ENCODE measurements around the gene CHD6.
A peak's percentile ranks its signal among the peaks of the same experiment; 100 is the strongest.

Gene CHD6

GRCh38 chr20:41566896-41567527, 51.2 kb downstream of the CHD6 start:
- Histone ChIP-seq H3K9me3 (ENCODE audit: control insufficient read depth, low read length) (no peaks in the 10 kb centered on the region), H3K23ac (ENCODE audit: low read length in 2 of 2) (no peak overlapping the region), H3K4me1 (ENCODE audit: control insufficient read depth, insufficient read depth, low read depth, low read length) (peaks cover 3% of the 10 kb centered on the region), H2AFZ (ENCODE audit: low read depth, low read length) (no peak overlapping the region), H2BK5ac (ENCODE audit: low read depth, low read length, poor library complexity, severe bottlenecking) (no peak overlapping the region), H3K27me3 (ENCODE audit: control insufficient read depth in 1 of 2, insufficient read depth in 1 of 2, low read length in 2 of 2) (no peaks in the 10 kb centered on the region), H3K9ac (ENCODE audit: low read length) (no peak overlapping the region), H3K4ac (ENCODE audit: low read depth in 1 of 2, low read length in 2 of 2) (no peak overlapping the region), H3K14ac (ENCODE audit: low read length in 2 of 2) (no peak overlapping the region), H2BK15ac (ENCODE audit: low read depth, poor library complexity, severe bottlenecking) (no peak overlapping the region), H3K79me1 (replicated peaks; ENCODE audit: low read length, poor library complexity, severe bottlenecking) (peaks cover 34% of the 10 kb centered on the region), H3K36me3 (ENCODE audit: control insufficient read depth in 1 of 2, insufficient read depth in 2 of 2, low read depth in 1 of 2, low read length in 2 of 2) (peaks cover 4 to 12% of the 10 kb centered on the region in 2 experiments), H3K4me3 (ENCODE audit: insufficient read depth in 1 of 2, low read depth in 1 of 2, low read length in 2 of 2) (no peak overlapping the region), H2AK5ac (ENCODE audit: low read length, severe bottlenecking) (no peak overlapping the region), H4K91ac (ENCODE audit: low read length) (no peak overlapping the region), H3K27ac (ENCODE audit: low read length, poor library complexity, severe bottlenecking) (no peak overlapping the region), H3K18ac (ENCODE audit: low read depth in 1 of 2, low read length in 2 of 2) (no peak overlapping the region), H2BK12ac (ENCODE audit: low read length in 2 of 2) (no peak overlapping the region), H4K8ac (ENCODE audit: low read length) (no peak overlapping the region), H2BK120ac (ENCODE audit: low read depth, low read length) (no peak overlapping the region), H3K4me2 (ENCODE audit: low read length, poor library complexity, severe bottlenecking) (no peak overlapping the region)
- DNase-seq, result no peak
- 100% methylated on average over 3 of the region's 3 CpGs for WGBS

DNA sequence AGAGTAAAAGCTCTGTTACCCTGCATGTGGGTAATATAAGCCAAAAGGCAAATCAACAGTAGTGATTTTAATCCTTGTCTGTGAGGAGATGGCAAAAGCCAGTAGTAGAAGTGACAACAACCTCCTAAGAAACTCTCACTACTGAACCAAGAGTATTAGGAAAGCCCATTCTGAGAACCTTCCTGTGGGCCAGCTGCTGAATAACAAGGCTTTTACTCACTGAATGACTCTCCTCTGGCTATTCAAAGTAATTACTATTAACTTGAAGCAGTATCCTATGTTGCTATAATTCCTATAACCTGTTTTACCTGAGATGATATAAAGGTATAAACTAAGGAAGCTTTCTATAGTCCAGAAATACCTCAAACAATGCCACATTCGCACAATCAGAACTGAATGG, 55.1 kb downstream of the CHD6 start:
- no peak overlapping the region for H2BK5ac ChIP-seq (ENCODE audit: low read depth, low read length, poor library complexity, severe bottlenecking)
- H3K18ac ChIP-seq (ENCODE audit: low read depth in 1 of 2, low read length in 2 of 2), result no peak overlapping the region
- peaks cover 3% of the 10 kb centered on the region for H3K4me1 ChIP-seq (ENCODE audit: control insufficient read depth, insufficient read depth, low read depth, low read length)
- no peak overlapping the region for H2BK15ac ChIP-seq (ENCODE audit: low read depth, poor library complexity, severe bottlenecking)
- H4K8ac ChIP-seq (ENCODE audit: low read length), result no peak overlapping the region
- no peak overlapping the region for H3K9ac ChIP-seq (ENCODE audit: low read length)
- H3K4me3 ChIP-seq (ENCODE audit: insufficient read depth in 1 of 2, low read depth in 1 of 2, low read length in 2 of 2), result no peak overlapping the region
- no peak overlapping the region for H2AFZ ChIP-seq (ENCODE audit: low read depth, low read length)
- peaks cover 4 to 12% of the 10 kb centered on the region in 2 experiments for H3K36me3 ChIP-seq (ENCODE audit: control insufficient read depth in 1 of 2, insufficient read depth in 2 of 2, low read depth in 1 of 2, low read length in 2 of 2)
- H3K79me1 ChIP-seq (replicated peaks; ENCODE audit: low read length, poor library complexity, severe bottlenecking), result peaks cover 43% of the 10 kb centered on the region
- no peak overlapping the region for H3K4me2 ChIP-seq (ENCODE audit: low read length, poor library complexity, severe bottlenecking)
- no peaks in the 10 kb centered on the region for H3K9me3 ChIP-seq (ENCODE audit: control insufficient read depth, low read length)
- H3K4ac ChIP-seq (ENCODE audit: low read depth in 1 of 2, low read length in 2 of 2), result no peak overlapping the region
- no peak overlapping the region for H3K14ac ChIP-seq (ENCODE audit: low read length in 2 of 2)
- no peak for DNase-seq
- no peak overlapping the region for H3K27ac ChIP-seq (ENCODE audit: low read length, poor library complexity, severe bottlenecking)
- WGBS, result 100% methylated on average over 1 of the region's 1 CpG
- H2BK120ac ChIP-seq (ENCODE audit: low read depth, low read length), result no peak overlapping the region
- no peak overlapping the region for H2AK5ac ChIP-seq (ENCODE audit: low read length, severe bottlenecking)
- no peak overlapping the region for H3K23ac ChIP-seq (ENCODE audit: low read length in 2 of 2)
- H3K27me3 ChIP-seq (ENCODE audit: control insufficient read depth in 1 of 2, insufficient read depth in 1 of 2, low read length in 2 of 2), result no peaks in the 10 kb centered on the region
- H2BK12ac ChIP-seq (ENCODE audit: low read length in 2 of 2), result no peak overlapping the region
- no peak overlapping the region for H4K91ac ChIP-seq (ENCODE audit: low read length)

DNA sequence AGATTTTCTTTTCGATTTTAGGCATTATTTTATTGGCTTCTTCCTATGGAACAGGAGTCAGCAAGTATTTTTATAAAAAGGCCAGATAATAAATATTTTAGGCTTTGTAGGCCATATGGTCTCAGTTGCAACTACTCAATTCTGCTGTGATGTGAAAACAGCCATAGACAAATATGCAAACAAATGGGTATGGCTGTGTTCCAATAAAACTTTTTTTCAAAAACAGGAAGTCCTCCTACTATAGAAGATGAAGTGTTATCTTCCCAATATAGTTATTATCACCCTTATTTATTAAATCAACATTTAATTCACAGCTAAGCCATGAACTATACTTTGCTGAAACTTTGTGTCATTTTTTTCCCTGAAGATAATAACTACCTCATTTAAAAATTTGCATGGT, 57.2 kb downstream of the CHD6 start:
- H3K27ac ChIP-seq (ENCODE audit: low read length, poor library complexity, severe bottlenecking), result no peak overlapping the region
- no peak overlapping the region for H2BK5ac ChIP-seq (ENCODE audit: low read depth, low read length, poor library complexity, severe bottlenecking)
- no peak overlapping the region for H3K14ac ChIP-seq (ENCODE audit: low read length in 2 of 2)
- no peaks in the 10 kb centered on the region for H3K9me3 ChIP-seq (ENCODE audit: control insufficient read depth, low read length)
- no peak overlapping the region for H2AFZ ChIP-seq (ENCODE audit: low read depth, low read length)
- peaks cover 33% of the 10 kb centered on the region for H3K79me1 ChIP-seq (replicated peaks; ENCODE audit: low read length, poor library complexity, severe bottlenecking)
- H4K91ac ChIP-seq (ENCODE audit: low read length), result no peak overlapping the region
- H3K4ac ChIP-seq (ENCODE audit: low read depth in 1 of 2, low read length in 2 of 2), result no peak overlapping the region
- no CpG with 5 or more reads among the region's 1 CpG for WGBS
- DNase-seq, result no peak
- no peak overlapping the region for H3K9ac ChIP-seq (ENCODE audit: low read length)
- H3K4me1 ChIP-seq (ENCODE audit: control insufficient read depth, insufficient read depth, low read depth, low read length), result no peaks in the 10 kb centered on the region
- no peak overlapping the region for H2BK12ac ChIP-seq (ENCODE audit: low read length in 2 of 2)
- no peak overlapping the region for H4K8ac ChIP-seq (ENCODE audit: low read length)
- H3K36me3 ChIP-seq (ENCODE audit: control insufficient read depth in 1 of 2, insufficient read depth in 2 of 2, low read depth in 1 of 2, low read length in 2 of 2), result no peaks in the 10 kb centered on the region
- no peak overlapping the region for H3K4me3 ChIP-seq (ENCODE audit: insufficient read depth in 1 of 2, low read depth in 1 of 2, low read length in 2 of 2)
- no peaks in the 10 kb centered on the region for H3K27me3 ChIP-seq (ENCODE audit: control insufficient read depth in 1 of 2, insufficient read depth in 1 of 2, low read length in 2 of 2)
- no peak overlapping the region for H3K23ac ChIP-seq (ENCODE audit: low read length in 2 of 2)
- no peak overlapping the region for H2AK5ac ChIP-seq (ENCODE audit: low read length, severe bottlenecking)
- H3K4me2 ChIP-seq (ENCODE audit: low read length, poor library complexity, severe bottlenecking), result no peak overlapping the region
- no peak overlapping the region for H3K18ac ChIP-seq (ENCODE audit: low read depth in 1 of 2, low read length in 2 of 2)
- no peak overlapping the region for H2BK120ac ChIP-seq (ENCODE audit: low read depth, low read length)
- H2BK15ac ChIP-seq (ENCODE audit: low read depth, poor library complexity, severe bottlenecking), result no peak overlapping the region

- H4K8ac ChIP-seq (ENCODE audit: low read length), result no peak overlapping the region
- no peaks in the 10 kb centered on the region for H3K4me1 ChIP-seq (ENCODE audit: control insufficient read depth, insufficient read depth, low read depth, low read length)
- H2AK5ac ChIP-seq (ENCODE audit: low read length, severe bottlenecking), result no peak overlapping the region
- H3K36me3 ChIP-seq (ENCODE audit: control insufficient read depth in 1 of 2, insufficient read depth in 2 of 2, low read depth in 1 of 2, low read length in 2 of 2), result no peaks in the 10 kb centered on the region
- H2BK120ac ChIP-seq (ENCODE audit: low read depth, low read length), result no peak overlapping the region
- no peak overlapping the region for H4K91ac ChIP-seq (ENCODE audit: low read length)
- no peak overlapping the region for H3K4me2 ChIP-seq (ENCODE audit: low read length, poor library complexity, severe bottlenecking)
- no peak overlapping the region for H3K18ac ChIP-seq (ENCODE audit: low read depth in 1 of 2, low read length in 2 of 2)
- peaks cover 26% of the 10 kb centered on the region for H3K79me1 ChIP-seq (replicated peaks; ENCODE audit: low read length, poor library complexity, severe bottlenecking)
- no peak for DNase-seq
- WGBS, result 96% methylated on average over 5 of the region's 5 CpGs
- H3K9me3 ChIP-seq (ENCODE audit: control insufficient read depth, low read length), result no peaks in the 10 kb centered on the region
- H2BK15ac ChIP-seq (ENCODE audit: low read depth, poor library complexity, severe bottlenecking), result no peak overlapping the region
- no peak overlapping the region for H2AFZ ChIP-seq (ENCODE audit: low read depth, low read length)
- H3K23ac ChIP-seq (ENCODE audit: low read length in 2 of 2), result no peak overlapping the region
- H3K4ac ChIP-seq (ENCODE audit: low read depth in 1 of 2, low read length in 2 of 2), result no peak overlapping the region
- no peak overlapping the region for H3K27ac ChIP-seq (ENCODE audit: low read length, poor library complexity, severe bottlenecking)
- H3K14ac ChIP-seq (ENCODE audit: low read length in 2 of 2), result peak overlapping the region in 1 of 2 experiments; percentile 55
- no peak overlapping the region for H3K9ac ChIP-seq (ENCODE audit: low read length)
- H3K27me3 ChIP-seq (ENCODE audit: control insufficient read depth in 1 of 2, insufficient read depth in 1 of 2, low read length in 2 of 2), result no peaks in the 10 kb centered on the region
- H2BK5ac ChIP-seq (ENCODE audit: low read depth, low read length, poor library complexity, severe bottlenecking), result no peak overlapping the region
- H3K4me3 ChIP-seq (ENCODE audit: insufficient read depth in 1 of 2, low read depth in 1 of 2, low read length in 2 of 2), result no peak overlapping the region
- no peak overlapping the region for H2BK12ac ChIP-seq (ENCODE audit: low read length in 2 of 2)
These were observed 58.5 kb downstream of the CHD6 start for GRCh38 chr20:41559658-41560057.
